ENCODE data around the gene SYK.
"Not testable (repeated sequence)": the region's sequence is repeated elsewhere in the genome, so short reads cannot be mapped to it uniquely, and the experiment has no call there.

Gene SYK

DNA sequence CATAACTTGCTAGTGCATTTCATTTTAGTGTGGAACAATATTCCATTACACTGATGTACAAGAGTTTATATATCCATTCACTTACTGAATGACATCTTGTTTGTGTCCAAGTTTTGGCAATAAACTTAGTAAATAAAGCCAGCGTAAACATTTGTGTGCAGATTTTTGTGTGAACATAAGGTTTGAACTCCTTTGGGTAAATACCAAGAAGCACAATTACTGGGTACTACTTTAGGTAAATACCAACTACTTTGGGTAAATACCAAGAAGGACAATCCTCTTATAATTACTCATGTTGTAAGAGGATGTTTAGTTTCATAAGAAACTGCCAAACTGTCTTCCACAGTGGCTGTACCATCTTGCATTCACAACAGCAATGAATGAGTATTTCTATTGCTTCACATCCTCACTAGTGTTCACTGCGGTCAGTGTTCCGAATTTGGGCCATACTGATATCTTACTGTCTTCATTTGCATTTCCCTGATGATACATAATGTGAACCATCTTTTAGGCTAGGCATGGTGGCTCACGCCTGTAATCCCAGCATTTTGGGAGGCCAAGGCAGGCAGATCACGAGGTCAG is 2.3 kb upstream of the SYK start:
- no peak for DNase-seq

DNA sequence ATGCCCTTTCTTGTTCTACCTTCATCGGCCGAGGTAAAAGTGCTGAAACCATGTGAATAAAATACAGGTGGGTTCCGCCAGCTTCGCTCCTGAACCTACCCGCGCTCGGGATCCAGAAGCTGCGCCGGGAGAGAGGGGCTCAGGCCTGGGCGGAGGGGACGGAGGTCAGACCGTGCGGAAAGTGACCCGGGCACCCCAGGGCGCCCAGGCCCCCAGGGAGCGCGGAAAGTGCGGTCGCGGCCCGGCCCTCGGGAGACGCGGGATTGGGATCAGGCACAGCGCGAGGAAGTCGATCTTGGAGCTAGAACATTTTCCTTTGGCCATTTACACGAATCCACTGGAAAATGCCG is 329 bp downstream of the SYK start:
- no peak for DNase-seq

DNA sequence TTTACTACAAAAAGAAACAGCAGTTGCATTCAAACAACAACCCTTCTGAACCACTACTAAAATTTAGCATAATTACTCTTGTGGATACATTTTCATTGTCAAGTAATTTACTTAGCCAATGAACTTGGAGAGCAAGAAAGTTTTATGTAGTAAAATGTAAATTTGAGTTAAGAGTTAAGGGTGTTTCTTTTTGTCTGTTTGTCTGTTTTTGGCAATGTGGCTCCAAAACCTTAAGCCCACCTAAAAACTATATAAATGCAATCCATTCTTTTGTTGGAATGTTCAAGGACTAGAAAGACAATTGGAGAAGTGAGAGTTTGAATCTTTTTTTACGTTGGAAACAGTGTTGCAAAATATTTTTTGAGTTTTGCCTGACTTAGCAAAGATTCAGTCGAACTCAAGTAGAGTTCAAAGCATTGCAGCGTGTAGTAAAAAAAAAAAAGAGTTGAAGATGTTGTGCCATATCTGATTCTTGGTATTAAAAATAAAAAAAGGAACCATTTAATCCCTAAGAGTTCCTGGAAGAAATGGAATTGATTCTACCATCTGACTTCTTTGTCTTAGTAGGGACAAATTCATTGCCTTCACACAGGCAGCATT is 867 bp downstream of the SYK start:
- no peak for DNase-seq

DNA sequence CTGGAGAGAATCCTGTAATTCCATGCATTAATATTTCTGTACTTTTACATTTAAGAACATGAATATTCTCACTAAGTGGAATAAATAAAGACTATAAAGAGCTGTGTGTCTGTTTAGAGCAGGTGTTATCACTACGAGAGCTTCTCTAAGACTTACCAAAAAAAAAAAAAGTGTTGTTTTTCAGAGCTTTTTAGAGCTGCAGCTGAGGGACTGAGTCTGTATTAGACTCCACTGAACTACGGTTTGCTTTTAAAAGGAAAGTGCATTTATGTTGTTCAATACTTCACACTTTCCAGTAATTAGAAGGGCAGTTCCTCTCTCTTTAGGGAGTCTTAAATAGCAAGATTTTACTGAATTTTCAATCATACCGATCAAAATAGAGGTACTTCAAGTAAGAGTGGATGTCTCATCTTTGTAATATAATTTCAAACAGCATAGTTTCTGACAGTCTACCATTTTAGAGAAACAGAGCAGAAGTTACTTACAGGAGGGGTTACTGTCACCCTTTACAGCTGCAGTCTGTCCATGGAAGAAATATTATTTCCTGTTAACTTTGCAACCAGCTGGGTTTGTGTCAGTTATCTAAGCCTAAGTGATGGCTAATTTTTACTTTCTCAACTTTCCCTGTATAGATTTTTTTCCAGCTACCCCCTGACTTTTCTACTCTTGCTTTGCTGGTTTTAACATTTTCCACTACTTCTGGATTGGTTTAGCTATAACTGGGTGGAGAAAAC is 2.4 kb downstream of the SYK start:
- DNase-seq, result no peak

DNA sequence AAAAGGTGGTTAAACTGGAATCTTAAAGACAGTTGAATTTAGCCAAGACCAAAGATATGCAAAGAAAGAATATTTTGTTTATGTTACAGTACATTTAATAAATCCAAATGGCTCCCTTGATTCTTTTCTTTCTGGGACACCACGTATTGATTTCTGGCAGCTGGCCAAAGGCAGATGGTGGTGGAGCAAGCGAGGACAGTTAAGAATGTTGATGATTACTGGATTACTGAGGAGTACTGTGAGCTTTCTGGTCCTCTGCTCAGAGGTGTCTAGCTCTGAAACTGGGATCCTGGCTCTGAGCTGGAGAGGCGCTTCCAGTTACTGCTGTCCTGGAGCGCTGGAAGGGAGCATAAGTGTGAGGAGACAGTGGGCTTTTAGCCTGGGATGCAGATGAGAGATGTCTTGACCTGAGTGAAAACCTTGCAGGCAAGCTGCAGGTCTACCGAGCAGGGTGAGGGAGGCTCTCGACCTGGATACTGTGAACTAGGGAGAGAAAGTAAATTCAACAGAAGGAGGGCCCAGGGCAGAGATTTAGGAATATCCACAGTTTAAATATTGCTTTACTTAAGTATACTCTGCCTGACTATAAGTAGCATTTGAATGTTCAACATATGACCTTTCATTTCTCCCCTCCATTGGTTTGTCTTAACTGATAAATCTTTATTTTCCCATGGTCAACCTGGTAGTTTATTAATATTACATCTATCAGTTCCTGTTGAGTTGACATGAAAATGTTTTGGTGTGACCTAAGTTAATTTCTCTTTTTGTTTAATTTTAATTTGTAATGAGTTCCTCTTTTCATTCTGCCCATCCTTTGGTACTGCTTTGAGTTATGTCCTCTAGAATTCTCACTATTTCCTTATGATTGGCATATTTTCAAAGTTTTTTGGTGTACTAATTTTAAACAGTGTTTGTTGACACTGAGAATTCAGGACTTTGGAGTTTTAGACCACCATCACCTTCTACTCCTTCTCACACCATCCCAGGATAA is 3.7 kb downstream of the SYK start:
- no peak for DNase-seq

DNA sequence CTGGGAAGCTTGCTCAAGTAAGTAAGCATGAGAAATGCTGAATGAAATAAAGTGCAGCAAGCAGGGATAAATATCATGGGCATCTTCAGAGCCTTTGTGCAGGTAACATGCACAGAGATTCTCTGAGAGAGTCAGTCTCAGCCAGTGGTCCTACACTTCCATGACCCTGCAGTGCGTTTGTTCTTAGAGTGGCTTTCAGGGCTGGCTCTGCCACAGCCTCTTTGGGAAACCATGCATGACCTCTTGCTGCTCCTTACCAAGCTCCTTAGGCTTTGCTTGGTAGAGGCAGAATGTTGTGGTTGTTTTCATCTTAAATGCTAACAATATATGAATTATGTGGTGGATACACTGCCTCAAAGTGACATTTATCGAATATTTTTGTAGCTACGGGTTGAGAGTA is 5.4 kb downstream of the SYK start:
- no peak for DNase-seq

DNA sequence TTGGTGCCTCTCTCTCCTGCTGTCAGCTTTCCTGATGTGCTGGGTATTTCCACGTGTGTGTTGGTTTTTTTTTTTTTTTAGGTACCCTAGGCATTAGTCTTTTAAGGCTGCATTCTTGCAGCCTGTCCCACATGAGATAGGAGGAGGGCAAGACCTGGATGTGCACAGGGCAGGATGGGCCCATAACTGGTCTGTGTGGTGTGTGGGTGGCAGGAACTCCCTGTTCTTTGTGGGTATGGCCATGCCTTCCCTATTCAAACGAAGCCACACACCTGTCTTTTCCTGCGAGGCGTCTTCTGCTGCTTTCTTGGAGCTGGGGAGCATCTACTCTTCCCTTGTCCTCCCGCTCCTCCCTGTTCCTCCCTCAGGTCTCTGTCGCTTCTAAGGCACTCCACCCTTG is 6.8 kb downstream of the SYK start:
- DNase-seq, result no peak

DNA sequence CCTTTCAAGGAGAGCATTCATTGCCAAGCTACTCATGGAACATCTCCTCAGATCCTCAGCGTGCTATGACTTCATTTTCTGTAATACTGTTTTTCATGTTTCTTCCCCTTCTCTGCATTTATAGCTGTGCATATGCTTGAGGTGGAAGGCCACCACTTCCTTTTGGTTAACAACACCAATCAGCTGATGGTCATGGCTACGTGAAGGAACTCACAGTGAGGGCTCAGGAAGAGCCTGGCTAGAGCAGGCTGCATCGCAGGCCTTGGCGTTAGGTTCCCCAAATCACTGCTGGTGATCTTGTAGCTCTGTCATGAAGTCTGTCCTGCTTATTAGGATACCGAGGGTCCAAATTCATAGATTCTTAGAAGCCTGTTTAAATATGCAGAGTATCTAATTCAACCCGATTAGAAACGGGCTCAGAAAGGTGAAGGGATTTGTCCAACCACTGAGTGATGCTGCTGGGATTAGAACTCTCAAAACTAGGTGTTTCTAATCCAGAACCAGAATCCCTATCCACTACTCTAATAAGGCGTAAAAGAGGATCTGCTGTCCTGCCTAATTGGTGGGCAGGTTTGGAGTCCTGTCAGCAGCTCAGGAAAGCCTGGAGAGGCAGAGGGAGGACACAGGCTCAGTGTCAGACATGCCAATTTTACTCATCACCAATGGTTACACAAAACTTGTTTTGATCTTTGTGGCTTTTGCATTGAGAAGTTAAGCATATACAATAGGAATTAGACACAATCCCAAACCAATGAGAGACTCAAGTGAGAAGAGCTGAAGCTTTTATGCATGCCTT is 7.5 kb downstream of the SYK start:
- DNase-seq, result no peak

DNA sequence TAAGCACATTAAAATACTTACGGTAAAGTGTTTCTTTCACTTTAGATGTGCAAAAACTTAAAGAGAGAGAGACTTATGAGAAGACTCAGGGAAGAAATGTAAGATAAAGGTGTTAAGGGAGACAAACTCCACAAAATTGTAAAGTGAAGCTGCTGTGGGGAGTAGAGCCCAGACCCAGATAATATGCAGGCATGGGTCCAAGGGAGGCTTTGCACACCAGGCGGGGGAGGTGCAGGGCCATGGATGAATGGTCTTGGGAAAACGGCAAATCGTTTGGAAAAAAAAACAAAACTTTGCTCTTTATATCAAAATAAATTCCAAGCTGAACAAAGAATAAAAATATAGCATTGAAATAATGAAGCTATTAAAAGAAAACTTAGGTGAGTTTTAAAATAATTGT is 9.1 kb downstream of the SYK start:
- no peak for DNase-seq

DNA sequence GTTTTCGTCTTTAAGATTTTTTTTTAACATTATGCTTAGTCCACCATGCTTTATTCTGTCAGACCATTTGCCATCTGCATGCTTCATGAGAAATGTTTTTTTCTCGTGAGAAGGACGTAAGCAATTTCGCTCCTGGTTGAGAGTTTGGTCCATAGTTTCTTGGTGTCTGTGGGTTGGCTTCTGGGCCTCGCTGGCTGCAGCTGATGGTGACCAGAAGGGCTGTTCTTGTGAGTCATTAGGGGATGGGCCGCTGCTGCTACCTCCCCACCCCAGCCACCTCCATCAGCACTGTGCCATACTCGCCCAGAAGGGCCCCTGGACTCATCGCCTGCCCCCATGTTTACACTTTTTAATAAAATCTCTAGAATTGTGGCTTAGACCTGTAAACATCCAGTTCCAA is 11.4 kb downstream of the SYK start:
- no peak for DNase-seq

DNA sequence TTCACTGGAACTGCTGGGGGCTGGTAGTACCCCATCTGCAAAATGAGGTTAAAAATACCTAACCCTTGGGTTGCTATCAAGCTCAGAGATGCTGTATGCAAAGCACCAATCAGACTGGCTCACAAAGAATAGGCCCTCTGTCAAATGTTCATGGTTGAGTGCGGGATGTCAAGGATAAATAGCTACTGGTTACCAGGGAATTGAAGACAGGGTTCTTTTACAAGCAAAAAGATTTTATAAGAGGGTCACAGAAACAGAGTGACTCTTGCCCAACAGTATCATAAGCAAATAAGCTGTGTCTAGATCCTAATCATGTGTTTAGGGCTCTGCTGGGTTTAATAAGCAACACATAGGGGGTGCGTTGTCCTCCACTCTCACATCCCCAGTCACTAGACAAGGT is 11.9 kb downstream of the SYK start:
- no peak for DNase-seq

DNA sequence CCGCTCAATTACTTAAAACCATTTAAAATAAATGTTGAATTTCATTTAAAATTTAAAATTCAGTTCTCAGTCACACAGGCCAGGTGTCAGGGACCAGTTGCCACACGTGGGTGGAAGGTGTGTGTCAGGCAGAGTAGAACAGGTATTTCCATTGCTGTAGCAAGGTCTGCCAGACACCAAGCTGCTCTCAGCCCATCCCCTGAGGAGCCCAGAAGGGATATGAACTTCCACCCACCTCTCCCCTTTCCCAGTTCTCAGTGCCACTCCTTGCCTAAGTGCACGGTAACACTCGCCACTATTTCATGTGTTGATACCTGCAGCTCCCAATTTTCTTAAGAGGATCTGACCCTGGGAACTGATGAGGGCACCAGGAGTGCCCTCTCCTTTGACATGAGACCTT is 12.7 kb downstream of the SYK start:
- DNase-seq, result no peak

DNA sequence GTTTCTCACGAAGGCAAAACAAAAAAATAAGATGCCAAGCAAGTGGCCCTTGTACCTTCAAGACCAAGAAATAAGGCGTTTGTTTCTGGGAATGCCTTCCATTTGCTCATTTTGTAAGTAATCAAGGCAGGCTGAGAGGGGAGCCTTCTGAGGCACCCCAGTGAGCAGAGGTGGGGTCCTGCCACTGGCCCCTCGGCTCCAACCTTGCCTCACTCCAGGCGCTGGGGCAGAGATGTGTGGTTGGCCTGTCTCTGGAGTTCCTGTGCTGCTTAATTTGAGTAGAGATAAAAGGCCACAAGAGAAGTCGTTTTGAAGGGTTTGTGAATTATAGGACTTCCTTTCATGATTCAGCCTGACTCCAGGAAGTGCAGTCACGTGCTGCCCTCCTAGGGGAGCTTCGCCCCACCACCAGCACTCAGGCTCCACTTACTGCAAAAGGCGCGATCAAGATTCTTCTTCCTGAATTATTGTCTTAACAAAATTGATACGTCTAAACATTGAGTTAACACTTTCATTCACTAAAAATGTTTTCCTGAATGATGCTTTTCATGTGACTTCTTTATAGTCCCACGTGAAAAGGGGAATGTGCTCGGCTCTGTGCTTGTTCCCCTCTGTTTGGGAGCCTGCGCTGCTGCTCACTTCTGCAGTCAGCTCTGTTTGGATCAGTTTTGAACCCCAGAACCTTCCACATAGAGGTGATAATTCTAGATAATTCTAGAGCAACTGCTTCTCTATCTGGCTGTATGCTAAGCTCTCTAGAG is 13.7 kb downstream of the SYK start:
- no peak for DNase-seq

DNA sequence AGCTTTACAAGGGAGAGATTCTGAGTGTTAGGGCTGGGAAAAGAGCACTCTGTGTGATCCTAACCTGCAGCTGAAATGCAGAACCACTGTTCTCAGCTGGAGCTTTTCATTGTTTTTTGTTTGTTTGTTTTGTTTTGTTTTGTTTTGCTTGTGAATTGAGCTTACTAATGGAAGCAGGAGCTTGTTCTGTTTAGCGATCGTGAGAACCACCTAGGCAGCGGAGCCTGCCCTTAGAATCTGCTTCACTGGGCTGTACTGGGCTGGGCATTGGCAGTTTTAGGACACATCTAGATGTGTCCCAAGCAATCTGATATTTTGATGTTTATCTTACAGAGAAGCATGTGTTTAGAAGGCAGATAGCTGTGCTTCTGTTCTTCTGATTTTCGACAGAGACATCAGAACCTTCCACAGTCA is 14.3 kb downstream of the SYK start:
- DNase-seq, result no peak

DNA sequence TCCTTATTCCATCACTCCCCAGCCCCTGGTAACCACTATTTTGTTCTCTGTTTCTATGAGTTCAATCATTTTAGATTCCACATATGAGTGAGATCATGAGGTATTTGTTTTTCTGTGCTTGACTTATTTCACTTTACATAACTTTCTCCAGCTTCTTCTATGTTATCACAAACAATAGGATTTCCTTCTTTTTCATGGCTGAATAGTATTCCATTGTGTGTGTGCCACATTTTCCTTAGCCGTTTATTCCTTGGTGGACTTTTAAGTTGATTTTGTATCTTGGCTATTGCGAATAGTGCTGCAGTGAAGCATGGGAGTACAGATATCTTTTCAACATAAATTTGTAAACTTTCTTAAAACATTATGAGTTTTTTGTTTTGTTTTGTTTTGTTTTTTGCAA is 15.1 kb downstream of the SYK start:
- no peak for DNase-seq

DNA sequence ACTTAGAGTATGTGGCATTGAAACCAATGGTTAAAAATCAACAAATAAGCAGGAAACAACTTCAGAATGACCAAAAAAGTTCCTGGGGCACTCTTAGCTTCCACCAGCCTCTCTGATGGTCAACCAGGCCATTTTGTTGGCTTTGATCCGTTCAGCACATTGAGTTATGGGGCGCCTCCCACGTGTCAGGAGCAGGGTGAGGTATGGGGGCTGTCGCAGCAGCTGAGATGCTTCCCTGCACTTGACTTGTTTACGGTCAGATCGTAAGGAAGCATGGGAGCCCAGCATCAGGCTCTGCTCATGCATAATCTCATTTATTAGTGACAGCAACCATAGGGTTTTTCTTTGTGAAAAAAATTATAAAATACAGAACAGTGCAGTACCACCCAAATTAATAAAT is 16.7 kb downstream of the SYK start:
- DNase-seq, result no peak

DNA sequence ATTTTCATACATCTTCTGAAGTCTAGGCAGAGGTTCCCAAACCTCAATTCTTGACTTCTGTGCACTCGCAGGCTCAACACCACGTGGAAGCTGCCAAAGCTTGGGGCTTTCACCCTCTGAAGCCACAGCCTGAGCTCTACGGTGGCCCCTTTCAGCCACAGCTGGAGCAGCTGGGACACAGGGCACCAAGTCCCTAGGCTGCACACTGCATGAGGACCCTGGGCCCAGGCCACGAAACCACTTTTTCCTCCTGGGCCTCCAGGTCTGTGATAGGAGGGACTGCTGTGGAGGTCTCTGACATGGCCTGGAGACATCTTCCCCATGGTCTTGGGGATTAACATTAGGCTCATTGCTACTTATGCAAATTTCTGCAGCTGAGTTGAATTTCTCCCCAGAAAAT is 18.8 kb downstream of the SYK start:
- not testable (repeated sequence) for DNase-seq

DNA sequence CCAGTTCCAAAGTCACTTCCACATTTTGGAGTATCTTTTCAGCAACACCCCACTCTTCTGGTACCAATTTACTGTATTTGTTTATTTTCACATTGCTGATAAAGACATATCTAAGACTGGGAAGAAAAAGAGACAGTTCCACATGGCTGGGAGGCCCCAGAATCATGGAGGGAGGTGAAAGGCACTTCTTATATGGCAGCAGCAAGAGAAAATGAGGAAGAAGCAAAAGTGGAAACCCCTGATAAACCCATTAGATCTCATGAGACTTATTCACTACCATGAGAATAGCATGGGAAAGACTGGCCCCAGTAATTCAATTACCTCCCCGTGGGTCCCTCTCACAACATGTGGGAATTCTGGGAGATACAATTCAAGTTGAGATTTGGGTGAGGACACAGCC is 19.6 kb downstream of the SYK start:
- DNase-seq, result not testable (repeated sequence)

DNA sequence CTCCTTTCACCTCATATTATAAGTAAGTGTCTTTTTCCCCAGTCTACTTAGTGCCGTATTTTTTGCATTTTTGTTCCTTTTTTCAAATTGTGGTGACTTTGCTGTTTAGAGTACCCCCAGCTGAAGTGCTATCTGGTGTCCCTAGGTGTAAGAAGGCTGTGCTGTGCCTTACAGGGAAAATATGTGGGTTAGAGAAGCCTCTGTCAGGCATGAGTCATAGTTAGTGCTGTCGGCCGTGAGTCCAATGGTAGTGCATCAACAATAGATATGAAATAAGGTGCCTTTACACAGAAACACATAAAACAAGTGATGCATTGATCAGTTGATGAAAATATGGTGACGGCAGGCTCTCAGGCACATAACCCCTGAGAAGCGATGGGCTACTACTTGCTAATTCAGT is 20.1 kb downstream of the SYK start:
- DNase-seq, result no peak

DNA sequence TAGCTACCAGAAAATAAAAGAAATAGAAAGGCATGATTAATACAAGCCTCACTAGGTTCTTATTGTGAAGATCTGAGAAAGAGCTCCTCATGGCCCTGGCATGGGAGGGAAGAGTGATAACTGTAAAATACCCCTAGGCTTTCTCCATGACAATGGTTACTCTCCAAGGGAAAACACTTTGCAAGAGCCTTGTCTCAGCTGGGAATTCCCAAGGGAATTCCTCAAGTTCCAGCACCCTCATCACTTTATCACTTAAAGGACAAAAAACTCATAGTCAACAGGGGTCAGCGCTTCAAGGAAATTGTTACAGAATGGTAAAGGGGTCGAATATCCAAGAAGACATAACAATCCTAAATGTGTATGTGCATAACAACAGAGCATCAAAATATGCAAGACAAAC is 21.2 kb downstream of the SYK start:
- no peak for DNase-seq

DNA sequence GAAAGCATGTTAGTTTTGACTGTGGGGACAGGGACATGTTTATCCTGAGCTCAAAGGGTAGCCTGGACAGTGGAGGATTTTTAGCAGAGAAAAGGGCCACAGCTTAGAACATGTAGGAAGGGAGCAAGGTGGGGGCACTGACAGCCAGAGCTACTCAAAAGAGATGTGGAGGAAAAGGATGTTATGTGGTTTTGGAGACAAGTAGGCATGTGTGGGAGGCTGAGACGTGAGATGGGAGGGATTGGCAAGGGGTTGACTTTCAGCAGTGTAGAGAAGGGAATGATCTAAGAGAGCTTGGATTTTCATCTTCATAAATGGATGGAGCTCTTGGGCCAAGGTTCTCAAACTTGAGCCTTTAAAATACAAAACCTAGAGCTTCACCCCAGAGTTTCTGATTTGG is 24.0 kb downstream of the SYK start:
- no peak for DNase-seq
